ENCODE data around the gene AQP5.
A peak's percentile ranks its signal among the peaks of the same experiment; 100 is the strongest.

The AQP5 gene

GRCh38 chr12:49950273-49951251 is 11.1 kb upstream of the AQP5 start, which contains the start of gene AQP2:
Gene AQP2, plus strand, starts transcription at chr12:49950737. Its CDS starts 94 bp downstream, at chr12:49950831.
- DNase-seq (ENCODE audit: low spot score) = no peak

- no peak for DNase-seq (ENCODE audit: low spot score)
These were observed 10.0 kb upstream of the AQP5 start for GRCh38 chr12:49951411-49952240.

- DNase-seq (ENCODE audit: low spot score) = no peak
These were observed 9.1 kb upstream of the AQP5 start for GRCh38 chr12:49952391-49953055.

GRCh38 chr12:49953151-49953550 is 8.5 kb upstream of the AQP5 start:
- DNase-seq (ENCODE audit: low spot score) = no peak

GRCh38 chr12:49953961-49954846 is 7.5 kb upstream of the AQP5 start:
- DNase-seq (ENCODE audit: low spot score) = no peak

GRCh38 chr12:49954863-49955830 is 6.5 kb upstream of the AQP5 start:
- DNase-seq (ENCODE audit: low spot score) = no peak

- no peak for DNase-seq (ENCODE audit: low spot score)
These were observed 5.6 kb upstream of the AQP5 start for GRCh38 chr12:49955899-49956662.

GRCh38 chr12:49956663-49957569 is 4.8 kb upstream of the AQP5 start:
- DNase-seq (ENCODE audit: low spot score) = no peak

GRCh38 chr12:49957570-49957967 is 4.1 kb upstream of the AQP5 start:
- DNase-seq (ENCODE audit: low spot score) = no peak

GRCh38 chr12:49959685-49960473 is 1.8 kb upstream of the AQP5 start:
- DNase-seq (ENCODE audit: low spot score) = no peak

- no peak for DNase-seq (ENCODE audit: low spot score)
These were observed 1.1 kb upstream of the AQP5 start for GRCh38 chr12:49960474-49961110.

- DNase-seq (ENCODE audit: low spot score) = no peak
These were observed 507 bp downstream of the AQP5 start for GRCh38 chr12:49961993-49962764.

- DNase-seq (ENCODE audit: low spot score) = peak; percentile 59
These were observed 1.4 kb downstream of the AQP5 start for GRCh38 chr12:49962861-49963765.

GRCh38 chr12:49963976-49964815 is 2.5 kb downstream of the AQP5 start:
- DNase-seq (ENCODE audit: low spot score) = no peak

All from HuH-7.5 (cell line).